HEK293 (cell line): ENCODE results near the gene STMP1.

Source experiments
- CTCF ChIA-PET: fragments of 350-600 bp; formaldehyde crosslinking; extraction: SDS; loops from one replicate; lab custom pipeline; 2021; ENCODE audit warnings: antibody characterized with exemption; lab: Yijun Ruan, JAX
- POLR2A ChIA-PET: fragments of 300-600 bp; formaldehyde crosslinking; extraction: SDS; loops from one replicate; lab custom pipeline; 2020; ENCODE audit warnings: antibody characterized with exemption, inconsistent platforms; lab: Yijun Ruan, JAX
- H3K27ac ChIP-seq: fragments of 200-500 bp; sonication (Bioruptor generic); 2 replicates; pipeline ENCODE4 v1.5.1; 2014; ENCODE audit warnings: low read depth, low read length, control low read depth, inconsistent platforms; ENCODE audit errors: extremely low read depth
- H3K36me3 ChIP-seq, 2 experiments: fragments of 200-500 bp in 1 of 2; sonication (Bioruptor generic) in 1 of 2; 1 replicate in 1 of 2; 2 replicates in 1 of 2; pipeline ENCODE4 v1.5.1; 2014 to 2017; ENCODE audit warnings: inconsistent platforms in 2 of 2, low read length in 2 of 2; ENCODE audit not compliant: control insufficient read depth in 2 of 2, insufficient read depth in 1 of 2
- H3K4me1 ChIP-seq: fragments of 200-500 bp; sonication (Bioruptor generic); 2 replicates; pipeline ENCODE4 v1.5.1; 2014; ENCODE audit warnings: mild to moderate bottlenecking, low read length, inconsistent platforms; ENCODE audit not compliant: control insufficient read depth, insufficient read depth
- H3K4me3 ChIP-seq: 2 replicates; pipeline ENCODE4 v1.5.1; 2011; ENCODE audit warnings: low read depth, mild to moderate bottlenecking, control low read depth, low read length, moderate library complexity
- H3K9me3 ChIP-seq: fragments of 200-500 bp; sonication (Bioruptor generic); 2 replicates; pipeline ENCODE4 v1.5.1; 2014; ENCODE audit warnings: low read depth, low read length, inconsistent platforms; ENCODE audit not compliant: control insufficient read depth, insufficient read depth
- EGR2 ChIP-seq: fragments of 450-650 bp; formaldehyde crosslinking; IDR thresholded peaks from 2 replicates; pipeline ENCODE4 v1.5.1; 2016; ENCODE audit warnings: low read depth, missing biosample characterization, missing genetic modification characterization
- GLI4 ChIP-seq: fragments of 450-650 bp; formaldehyde crosslinking; IDR thresholded peaks from 2 replicates; pipeline ENCODE4 v1.5.1; 2016; ENCODE audit warnings: missing biosample characterization, missing genetic modification characterization
- KLF9 ChIP-seq: fragments of 450-650 bp; formaldehyde crosslinking; IDR thresholded peaks from 2 replicates; pipeline ENCODE4 v1.5.1; 2016; ENCODE audit warnings: missing biosample characterization, missing genetic modification characterization, low read depth
- OSR2 ChIP-seq: fragments of 450-650 bp; formaldehyde crosslinking; IDR thresholded peaks from 2 replicates; pipeline ENCODE4 v1.5.1; 2016; ENCODE audit warnings: missing biosample characterization, missing genetic modification characterization
- REPIN1 ChIP-seq: fragments of 450-650 bp; formaldehyde crosslinking; IDR thresholded peaks from 2 replicates; pipeline ENCODE4 v1.5.1; 2017; ENCODE audit warnings: missing biosample characterization, missing genetic modification characterization, low read depth
- REST ChIP-seq: fragments of 450-650 bp; formaldehyde crosslinking; IDR thresholded peaks from 2 replicates; pipeline ENCODE4 v1.5.1; 2016; ENCODE audit warnings: missing biosample characterization, missing genetic modification characterization
- SP2 ChIP-seq: fragments of 450-650 bp; formaldehyde crosslinking; IDR thresholded peaks from 2 replicates; pipeline ENCODE4 v1.5.1; 2016; ENCODE audit warnings: missing biosample characterization, missing genetic modification characterization
- ZBTB44 ChIP-seq: fragments of 450-650 bp; IDR thresholded peaks from 2 replicates; pipeline ENCODE4 v1.5.1; 2018; ENCODE audit warnings: missing biosample characterization, mild to moderate bottlenecking, missing genetic modification characterization
- ZFP37 ChIP-seq: fragments of 450-650 bp; formaldehyde crosslinking; IDR thresholded peaks from 2 replicates; pipeline ENCODE4 v1.5.1; 2016; ENCODE audit warnings: missing biosample characterization, missing genetic modification characterization
- ZFP41 ChIP-seq: fragments of 450-650 bp; formaldehyde crosslinking; IDR thresholded peaks from 2 replicates; pipeline ENCODE4 v1.5.1; 2016; ENCODE audit warnings: missing biosample characterization, missing genetic modification characterization, borderline replicate concordance
- ZNF146 ChIP-seq: fragments of 450-650 bp; formaldehyde crosslinking; IDR thresholded peaks from 2 replicates; pipeline ENCODE4 v1.5.1; 2016; ENCODE audit warnings: missing biosample characterization, missing genetic modification characterization
- ZNF16 ChIP-seq: fragments of 450-650 bp; formaldehyde crosslinking; IDR thresholded peaks from 2 replicates; pipeline ENCODE4 v1.5.1; 2016; ENCODE audit warnings: low read depth, missing biosample characterization, missing genetic modification characterization
- ZNF214 ChIP-seq: fragments of 450-650 bp; formaldehyde crosslinking; IDR thresholded peaks from 2 replicates; pipeline ENCODE4 v1.5.1; 2017; ENCODE audit warnings: missing biosample characterization, mild to moderate bottlenecking, missing genetic modification characterization, borderline replicate concordance
- ZNF311 ChIP-seq: fragments of 450-650 bp; formaldehyde crosslinking; IDR thresholded peaks from 2 replicates; pipeline ENCODE4 v1.5.1; 2017; ENCODE audit warnings: missing biosample characterization, missing genetic modification characterization, borderline replicate concordance
- ZNF335 ChIP-seq: fragments of 450-650 bp; formaldehyde crosslinking; conservative IDR thresholded peaks from 2 replicates; pipeline ENCODE4 v1.5.1; 2016; ENCODE audit warnings: missing biosample characterization, missing genetic modification characterization
- ZNF354C ChIP-seq: fragments of 450-650 bp; formaldehyde crosslinking; IDR thresholded peaks from 2 replicates; pipeline ENCODE4 v1.5.1; 2016; ENCODE audit warnings: missing biosample characterization, missing genetic modification characterization, low read depth, borderline replicate concordance
- ZNF404 ChIP-seq: fragments of 450-650 bp; formaldehyde crosslinking; IDR thresholded peaks from 2 replicates; pipeline ENCODE4 v1.5.1; 2017; ENCODE audit warnings: missing biosample characterization, missing genetic modification characterization
- ZNF529 ChIP-seq: fragments of 450-650 bp; formaldehyde crosslinking; IDR thresholded peaks from 2 replicates; pipeline ENCODE4 v1.5.1; 2017; ENCODE audit warnings: missing genetic modification characterization, missing biosample characterization; ENCODE audit not compliant: insufficient replicate concordance
- ZNF600 ChIP-seq: fragments of 450-650 bp; formaldehyde crosslinking; IDR thresholded peaks from 2 replicates; pipeline ENCODE4 v1.5.1; 2016; ENCODE audit warnings: missing biosample characterization, missing genetic modification characterization
- ZNF792 ChIP-seq: fragments of 450-650 bp; formaldehyde crosslinking; IDR thresholded peaks from 2 replicates; pipeline ENCODE4 v1.5.1; 2016; ENCODE audit warnings: missing biosample characterization, missing genetic modification characterization
- ZSCAN30 ChIP-seq: fragments of 450-650 bp; IDR thresholded peaks from 2 replicates; pipeline ENCODE4 v1.5.1; 2018; ENCODE audit warnings: missing biosample characterization, mild to moderate bottlenecking, missing genetic modification characterization, moderate library complexity
- TF ChIP-seq, protein P1 (sequence below): fragments of 450-650 bp; formaldehyde crosslinking; IDR thresholded peaks from 2 replicates; pipeline ENCODE4 v1.5.1; 2017; ENCODE audit warnings: missing biosample characterization, mild to moderate bottlenecking, missing genetic modification characterization, moderate library complexity

STMP1 gene

DNA sequence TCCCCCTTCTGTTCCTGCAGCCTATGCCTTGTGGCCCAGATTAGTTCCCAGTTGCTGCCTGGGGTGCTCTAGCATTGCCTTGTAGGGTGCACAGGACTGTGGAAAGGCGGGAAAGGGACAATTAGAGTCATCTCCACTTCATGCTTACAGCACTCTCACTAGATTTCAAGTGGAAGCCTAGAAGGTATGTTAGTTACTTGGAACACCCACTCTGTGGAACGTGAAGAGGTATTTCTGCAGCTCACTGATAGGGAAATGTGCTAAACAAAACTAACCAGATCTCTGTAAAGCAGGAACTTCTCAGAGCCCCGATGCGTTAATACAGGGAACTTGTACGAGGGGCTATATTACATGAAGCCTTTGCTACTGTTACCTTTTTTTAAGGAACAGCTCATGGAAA, 19.4 kb downstream of the STMP1 start:
- TF ChIP-seq ZNF146 = no peak
- TF ChIP-seq ZSCAN30 (tag by site-specific recombination) = no peak
- H3K36me3 ChIP-seq = peaks cover 0 to 74% of the 10 kb centered on the region in 2 experiments; a peak in 1 of 3 replicates
- H3K4me3 ChIP-seq = no peak overlapping the region
- no peaks in the 10 kb centered on the region for H3K4me1 ChIP-seq
- CTCF ChIA-PET = interaction anchor here (0.7 to 2.4 kb wide), 4 partner anchors 9 to 119 kb away, joined by 3 to 19 read pairs (median 4); no protein-coding TSS in a partner anchor
- no peak overlapping the region for H3K27ac ChIP-seq
- POLR2A ChIA-PET = interaction anchor here (1.0 kb wide), 1 partner anchor 9 kb away, joined by 3 read pairs; no protein-coding TSS in a partner anchor
- H3K9me3 ChIP-seq = no peaks in the 10 kb centered on the region

GRCh38 chr7:135682191-135682590, 19.9 kb downstream of the STMP1 start:
- H3K9me3 ChIP-seq = no peaks in the 10 kb centered on the region
- no peak overlapping the region for H3K27ac ChIP-seq
- H3K36me3 ChIP-seq = peaks cover 0 to 74% of the 10 kb centered on the region in 2 experiments; a peak in 1 of 3 replicates
- no peak overlapping the region for H3K4me3 ChIP-seq
- CTCF ChIA-PET = interaction anchor here (0.6 to 2.4 kb wide), 4 partner anchors 9 to 360 kb away, joined by 3 to 19 read pairs (median 4); no protein-coding TSS in a partner anchor
- POLR2A ChIA-PET = interaction anchor here (1.0 kb wide), 1 partner anchor 10 kb away, joined by 3 read pairs; no protein-coding TSS in a partner anchor
- no peak for TF ChIP-seq SP2 (tag by site-specific recombination)
- TF ChIP-seq ZNF404 (tag by site-specific recombination) = no peak
- 0 out of 2 replicates have a peak, but pooled peaks have one; percentile 12 for TF ChIP-seq EGR2 (tag by site-specific recombination)
- TF ChIP-seq ZNF792 (tag by site-specific recombination) = no peak
- TF ChIP-seq OSR2 (tag by site-specific recombination) = no peak
- TF ChIP-seq, all 188 proteins: peak for 1
- H3K4me1 ChIP-seq = no peaks in the 10 kb centered on the region

DNA sequence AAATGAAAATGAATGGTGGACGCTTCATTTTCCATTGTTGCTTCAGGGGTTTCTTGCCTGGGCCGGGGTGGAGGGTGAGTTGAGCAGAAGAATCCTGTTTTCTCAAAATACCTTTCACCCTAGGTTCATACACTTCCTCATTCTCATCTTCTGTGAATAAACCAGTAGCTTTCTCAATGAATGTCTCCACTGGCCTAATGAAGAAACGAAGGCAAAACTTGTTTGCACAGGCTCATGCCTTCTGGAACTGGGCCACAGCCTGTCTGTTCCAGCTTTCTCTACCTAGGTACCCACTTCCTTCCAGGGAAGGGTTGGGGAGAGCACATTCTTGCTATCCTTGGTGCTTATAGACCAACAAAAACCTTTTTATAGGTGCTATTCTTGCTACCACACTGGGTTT, 21.3 kb downstream of the STMP1 start:
- CTCF ChIA-PET = interaction anchor here (0.6 kb wide), 1 partner anchor 41 kb away, joined by 3 read pairs; no protein-coding TSS in a partner anchor
- H3K27ac ChIP-seq = no peak overlapping the region
- H3K9me3 ChIP-seq = no peaks in the 10 kb centered on the region
- H3K36me3 ChIP-seq = peaks cover 0 to 72% of the 10 kb centered on the region in 2 experiments; a peak in 1 of 3 replicates
- TF ChIP-seq REPIN1 (tag by site-specific recombination) (no peak), GLI4 (tag by site-specific recombination) (no peak), ZNF214 (tag by site-specific recombination) (no peak), ZNF600 (tag by site-specific recombination) (no peak)
- H3K4me1 ChIP-seq = no peaks in the 10 kb centered on the region
- no peak overlapping the region for H3K4me3 ChIP-seq
- POLR2A ChIA-PET = no interaction called here

DNA sequence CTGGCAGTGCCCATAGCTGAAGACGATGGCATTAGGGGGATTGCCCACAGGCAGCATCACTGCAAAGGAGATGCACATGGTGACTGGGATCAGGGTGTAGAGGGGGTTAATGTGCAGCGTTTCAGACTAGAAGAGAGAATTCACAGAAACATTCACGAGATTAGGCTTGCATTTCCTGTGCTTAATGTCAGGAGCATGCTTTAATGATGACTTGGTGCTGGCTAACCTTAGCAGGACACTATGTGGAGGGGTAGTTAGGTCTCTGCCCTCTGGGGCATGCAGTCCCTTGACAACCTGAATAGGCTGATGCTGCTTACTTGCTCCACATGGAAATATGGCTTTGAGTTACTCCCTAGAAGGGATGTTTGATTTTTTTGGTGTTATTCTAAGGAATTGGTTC, 21.8 kb downstream of the STMP1 start:
- no peak overlapping the region for H3K27ac ChIP-seq
- no peaks in the 10 kb centered on the region for H3K4me1 ChIP-seq
- no peak for TF ChIP-seq REST
- TF ChIP-seq ZNF335 (tag by site-specific recombination) = no peak
- no peak for TF ChIP-seq ZFP41 (tag by site-specific recombination)
- no peak for TF ChIP-seq ZBTB44
- TF ChIP-seq, protein P1, sequence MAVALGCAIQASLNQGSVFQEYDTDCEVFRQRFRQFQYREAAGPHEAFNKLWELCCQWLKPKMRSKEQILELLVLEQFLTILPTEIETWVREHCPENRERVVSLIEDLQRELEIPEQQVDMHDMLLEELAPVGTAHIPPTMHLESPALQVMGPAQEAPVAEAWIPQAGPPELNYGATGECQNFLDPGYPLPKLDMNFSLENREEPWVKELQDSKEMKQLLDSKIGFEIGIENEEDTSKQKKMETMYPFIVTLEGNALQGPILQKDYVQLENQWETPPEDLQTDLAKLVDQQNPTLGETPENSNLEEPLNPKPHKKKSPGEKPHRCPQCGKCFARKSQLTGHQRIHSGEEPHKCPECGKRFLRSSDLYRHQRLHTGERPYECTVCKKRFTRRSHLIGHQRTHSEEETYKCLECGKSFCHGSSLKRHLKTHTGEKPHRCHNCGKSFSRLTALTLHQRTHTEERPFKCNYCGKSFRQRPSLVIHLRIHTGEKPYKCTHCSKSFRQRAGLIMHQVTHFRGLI (tag by site-specific recombination) = no peak
- TF ChIP-seq ZFP37 = no peak
- TF ChIP-seq ZNF311 (tag by site-specific recombination) = no peak
- no peak for TF ChIP-seq ZNF354C
- no peak for TF ChIP-seq ZNF16 (tag by site-specific recombination)
- TF ChIP-seq ZNF529 (tag by site-specific recombination) = no peak
- TF ChIP-seq KLF9 = no peak
- TF ChIP-seq, all 188 proteins: peak for 0
- CTCF ChIA-PET = interaction anchor here (0.6 kb wide), 1 partner anchor 28 kb away, joined by 3 read pairs; no protein-coding TSS in a partner anchor
- no peaks in the 10 kb centered on the region for H3K9me3 ChIP-seq
- POLR2A ChIA-PET = no interaction called here
- H3K4me3 ChIP-seq = no peak overlapping the region
- H3K36me3 ChIP-seq = peaks cover 0 to 67% of the 10 kb centered on the region in 2 experiments; a peak in 1 of 3 replicates
